IMR-90 (cell line): ENCODE data around the gene ETF1.

Experiments used
- CTCF ChIP-seq: conservative IDR thresholded peaks from 2 replicates; pipeline ENCODE4 v1.5.1; 2012; ENCODE audit warnings: mild to moderate bottlenecking, low read depth, low read length, improper control_type of control experiment
- ELK1 ChIP-seq: fragments of 150-350 bp; IDR thresholded peaks from 2 replicates; pipeline ENCODE4 v1.6.1; 2016; ENCODE audit warnings: low read depth, mild to moderate bottlenecking, low read length, moderate library complexity, borderline replicate concordance
- FOS ChIP-seq: fragments of 150-350 bp; IDR thresholded peaks from 2 replicates; pipeline ENCODE4 v1.6.1; 2016; ENCODE audit warnings: low read depth, low read length
- MAFK ChIP-seq: IDR thresholded peaks from 2 replicates; pipeline ENCODE4 v1.6.1; 2012; ENCODE audit warnings: low read depth, low read length, improper control_type of control experiment
- MAZ ChIP-seq: IDR thresholded peaks from 2 replicates; pipeline ENCODE4 v1.6.1; 2012; ENCODE audit warnings: low read depth, mild to moderate bottlenecking, low read length, improper control_type of control experiment, moderate library complexity, borderline replicate concordance
- MXI1 ChIP-seq: IDR thresholded peaks from 2 replicates; pipeline ENCODE4 v1.6.1; 2012; ENCODE audit warnings: low read depth, mild to moderate bottlenecking, low read length, moderate library complexity, borderline replicate concordance
- POLR2A ChIP-seq: IDR thresholded peaks from 2 replicates; pipeline ENCODE4 v1.6.1; 2012; ENCODE audit warnings: mild to moderate bottlenecking, low read depth, low read length
- RAD21 ChIP-seq: IDR thresholded peaks from 2 replicates; pipeline ENCODE4 v1.6.1; 2012; ENCODE audit warnings: low read length, improper control_type of control experiment
- SMC3 ChIP-seq: fragments of 150-350 bp; IDR thresholded peaks from 2 replicates; pipeline ENCODE4 v1.6.1; 2016; ENCODE audit warnings: low read depth, mild to moderate bottlenecking, antibody characterized with exemption, low read length, moderate library complexity

GRCh38 chr5:138538943-138539627 is 4.0 kb downstream of the ETF1 start:
- no peak for TF ChIP-seq MAFK
- no peak for TF ChIP-seq CTCF
- TF ChIP-seq RAD21 = no peak
- peak; percentile 13; the same call in 1 of the 2 replicates for TF ChIP-seq POLR2A
- TF ChIP-seq MAZ = no peak
- TF ChIP-seq MXI1 = no peak
- no peak for TF ChIP-seq FOS
- no peak for TF ChIP-seq SMC3
- TF ChIP-seq ELK1 = no peak
